ENCODE measurements around the gene ZNF318. TPM values are rescaled to one million over a fixed set of nuclear protein-coding genes. Genes with fewer than 3 reads are reported as not detected.
"Not testable (repeated sequence)": the region's sequence is repeated elsewhere in the genome, so short reads cannot be mapped to it uniquely, and the experiment has no call there.

The ZNF318 gene, protein sequence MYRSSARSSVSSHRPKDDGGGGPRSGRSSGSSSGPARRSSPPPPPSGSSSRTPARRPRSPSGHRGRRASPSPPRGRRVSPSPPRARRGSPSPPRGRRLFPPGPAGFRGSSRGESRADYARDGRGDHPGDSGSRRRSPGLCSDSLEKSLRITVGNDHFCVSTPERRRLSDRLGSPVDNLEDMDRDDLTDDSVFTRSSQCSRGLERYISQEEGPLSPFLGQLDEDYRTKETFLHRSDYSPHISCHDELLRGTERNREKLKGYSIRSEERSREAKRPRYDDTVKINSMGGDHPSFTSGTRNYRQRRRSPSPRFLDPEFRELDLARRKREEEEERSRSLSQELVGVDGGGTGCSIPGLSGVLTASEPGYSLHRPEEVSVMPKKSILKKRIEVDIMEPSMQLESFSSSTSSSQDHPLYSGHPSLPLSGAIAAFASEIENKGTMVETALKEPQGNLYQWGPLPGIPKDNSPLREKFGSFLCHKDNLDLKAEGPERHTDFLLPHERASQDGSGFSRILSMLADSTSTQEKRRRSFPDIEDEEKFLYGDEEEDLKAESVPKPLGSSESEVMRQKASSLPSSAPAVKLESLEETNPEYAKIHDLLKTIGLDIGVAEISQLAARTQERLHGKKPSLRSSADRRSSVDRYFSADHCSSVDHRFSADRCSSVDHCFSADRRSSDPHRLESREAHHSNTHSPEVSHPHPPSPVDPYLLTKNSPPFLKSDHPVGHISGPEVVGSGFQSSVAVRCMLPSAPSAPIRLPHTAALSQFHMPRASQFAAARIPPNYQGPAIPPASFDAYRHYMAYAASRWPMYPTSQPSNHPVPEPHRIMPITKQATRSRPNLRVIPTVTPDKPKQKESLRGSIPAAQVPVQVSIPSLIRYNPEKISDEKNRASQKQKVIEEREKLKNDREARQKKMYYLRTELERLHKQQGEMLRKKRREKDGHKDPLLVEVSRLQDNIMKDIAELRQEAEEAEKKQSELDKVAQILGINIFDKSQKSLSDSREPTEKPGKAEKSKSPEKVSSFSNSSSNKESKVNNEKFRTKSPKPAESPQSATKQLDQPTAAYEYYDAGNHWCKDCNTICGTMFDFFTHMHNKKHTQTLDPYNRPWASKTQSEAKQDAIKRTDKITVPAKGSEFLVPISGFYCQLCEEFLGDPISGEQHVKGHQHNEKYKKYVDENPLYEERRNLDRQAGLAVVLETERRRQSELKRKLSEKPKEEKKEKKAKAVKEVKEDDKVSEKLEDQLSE (N-terminal part only)
- polyA plus RNA-seq (2013, experiment 1 of 4): 22.9 TPM
- polyA plus RNA-seq (2013, experiment 2 of 4): 21.5 TPM
- 18.8 TPM for polyA plus RNA-seq (2013, experiment 3 of 4)
- polyA plus RNA-seq (2013, experiment 4 of 4): 18.8 TPM

DNA sequence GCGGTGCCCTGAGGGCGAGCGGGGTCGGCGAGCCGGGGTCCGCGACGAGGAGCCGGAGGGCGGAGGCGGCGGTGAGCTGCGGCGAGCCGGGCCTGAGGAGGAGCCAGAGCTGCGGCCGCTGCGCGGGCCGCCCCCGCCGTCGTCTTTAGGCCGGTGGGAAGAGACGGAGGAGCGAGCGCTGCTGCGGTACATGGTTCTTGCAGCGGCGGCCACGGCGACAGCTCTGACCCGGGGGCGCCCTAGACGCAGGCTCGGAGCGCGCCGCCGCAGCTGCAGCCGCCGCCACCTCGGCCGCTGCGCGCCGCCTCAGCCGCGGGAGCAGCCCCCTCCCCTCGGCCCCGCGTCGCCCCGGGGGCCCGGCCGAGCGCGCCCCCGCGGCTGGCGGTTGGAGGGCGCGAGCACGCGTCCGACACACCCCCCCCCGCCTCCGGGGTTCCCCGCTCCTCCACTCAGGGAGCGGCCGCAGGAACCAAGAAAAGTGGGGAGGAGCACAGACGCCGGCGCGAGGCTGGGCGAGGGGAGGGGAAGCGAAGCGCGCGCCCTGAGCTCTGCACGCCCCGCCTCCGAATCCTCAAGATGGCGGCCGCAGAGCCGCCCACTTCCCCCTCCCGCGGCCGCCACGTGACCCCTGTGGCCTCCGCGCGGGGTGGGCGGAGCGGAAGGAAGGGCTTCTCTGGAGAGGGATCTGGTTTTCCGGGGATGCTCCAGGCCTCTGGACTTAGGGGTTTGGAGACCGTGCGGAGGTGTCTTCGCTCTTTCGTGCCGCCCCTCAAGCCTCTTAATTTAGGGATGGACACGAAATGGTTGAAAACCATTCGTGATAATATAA, at the start of gene ZNF318:
Gene ZNF318 (minus strand): TSS at position 474 of the 829 bp plus-strand sequence. CDS start 282 bp downstream, at position 192.
- peaks cover 7% of the 10 kb centered on the region for H3K4me1 ChIP-seq (ENCODE audit: control insufficient read depth, insufficient read depth, low read length)
- WGBS, 2 experiments: 1% methylated on average over 89 to 104 of the region's 104 CpGs
- H3K4me3 ChIP-seq (ENCODE audit: insufficient read depth, low read depth, low read length): peak within 1 kb of the TSS; percentile 79
- no peaks in the 10 kb centered on the region for H3K9me3 ChIP-seq (ENCODE audit: control insufficient read depth, low read length)
- H3K27me3 ChIP-seq (ENCODE audit: control insufficient read depth, insufficient read depth, low read length, poor library complexity, severe bottlenecking): no peaks in the 10 kb centered on the region
- peak within 1 kb of the TSS; percentile 77 for H3K27ac ChIP-seq (ENCODE audit: insufficient read depth, low read depth, low read length, poor library complexity, severe bottlenecking)
- H3K36me3 ChIP-seq (ENCODE audit: control insufficient read depth, insufficient read depth, low read length): peaks cover 11% of the 10 kb centered on the region

GRCh38 chr6:43416935-43417334, 47.5 kb upstream of the ZNF318 start:
- no peaks in the 10 kb centered on the region for H3K4me1 ChIP-seq (ENCODE audit: control insufficient read depth, insufficient read depth, low read length)
- H3K9me3 ChIP-seq (ENCODE audit: control insufficient read depth, low read length): no peaks in the 10 kb centered on the region
- no peak overlapping the region for H3K4me3 ChIP-seq (ENCODE audit: insufficient read depth, low read depth, low read length)
- H3K36me3 ChIP-seq (ENCODE audit: control insufficient read depth, insufficient read depth, low read length): no peaks in the 10 kb centered on the region
- H3K27ac ChIP-seq (ENCODE audit: insufficient read depth, low read depth, low read length, poor library complexity, severe bottlenecking): no peak overlapping the region
- H3K27me3 ChIP-seq (ENCODE audit: control insufficient read depth, insufficient read depth, low read length, poor library complexity, severe bottlenecking): peaks cover 5% of the 10 kb centered on the region
- 82 to 89% methylated on average over 4 of the region's 4 CpGs for WGBS, 2 experiments

DNA sequence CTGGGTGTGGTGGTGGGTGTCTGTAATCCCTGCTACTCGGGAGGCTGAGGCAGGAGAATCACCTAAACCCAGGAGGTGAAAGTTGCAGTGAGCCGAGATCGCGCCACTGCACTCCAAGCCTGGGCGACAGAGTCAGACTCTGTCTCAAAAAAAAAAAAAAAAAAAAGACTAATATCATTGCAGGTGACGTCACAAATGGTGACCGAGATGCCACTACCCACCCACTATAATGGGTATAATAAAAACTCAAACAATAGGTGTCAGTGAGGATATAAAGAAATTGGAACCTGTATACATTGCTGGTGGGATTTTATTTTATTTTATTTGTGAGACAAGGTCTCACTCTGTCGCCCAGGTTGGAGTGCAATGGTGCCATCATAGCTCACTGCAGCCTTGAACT, 45.8 kb upstream of the ZNF318 start:
- H3K4me3 ChIP-seq (ENCODE audit: insufficient read depth, low read depth, low read length); H3K27me3 ChIP-seq (ENCODE audit: control insufficient read depth, insufficient read depth, low read length, poor library complexity, severe bottlenecking); H3K36me3 ChIP-seq (ENCODE audit: control insufficient read depth, insufficient read depth, low read length); H3K27ac ChIP-seq (ENCODE audit: insufficient read depth, low read depth, low read length, poor library complexity, severe bottlenecking); H3K9me3 ChIP-seq (ENCODE audit: control insufficient read depth, low read length); H3K4me1 ChIP-seq (ENCODE audit: control insufficient read depth, insufficient read depth, low read length): not testable (repeated sequence)
- WGBS, 2 experiments: 87 to 89% methylated on average over 6 of the region's 8 CpGs

DNA sequence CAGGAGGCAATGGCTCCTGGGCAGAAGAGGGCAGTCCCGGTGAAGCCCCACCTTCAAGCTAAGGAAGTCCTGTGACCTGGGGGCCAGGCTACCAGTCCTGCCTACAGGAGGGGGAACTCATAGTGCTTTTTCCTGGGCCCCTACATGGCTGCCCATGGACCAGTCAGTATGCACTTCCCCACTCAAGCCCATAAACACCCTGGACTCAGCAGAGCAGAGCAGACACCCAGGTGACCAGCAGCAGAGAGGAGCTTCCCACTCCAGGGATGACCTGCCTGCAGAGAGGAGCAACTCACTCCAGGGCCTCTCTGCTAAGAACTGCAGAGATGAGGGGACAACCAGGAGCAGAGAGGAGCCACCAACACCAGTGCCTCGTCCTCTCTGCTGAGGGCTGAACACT, 43.6 kb upstream of the ZNF318 start:
- 93 to 94% methylated on average over 2 of the region's 2 CpGs for WGBS, 2 experiments
- H3K27me3 ChIP-seq (ENCODE audit: control insufficient read depth, insufficient read depth, low read length, poor library complexity, severe bottlenecking): peaks cover 5% of the 10 kb centered on the region
- H3K4me3 ChIP-seq (ENCODE audit: insufficient read depth, low read depth, low read length): no peak overlapping the region
- H3K27ac ChIP-seq (ENCODE audit: insufficient read depth, low read depth, low read length, poor library complexity, severe bottlenecking): no peak overlapping the region
- no peaks in the 10 kb centered on the region for H3K36me3 ChIP-seq (ENCODE audit: control insufficient read depth, insufficient read depth, low read length)
- H3K4me1 ChIP-seq (ENCODE audit: control insufficient read depth, insufficient read depth, low read length): no peaks in the 10 kb centered on the region
- H3K9me3 ChIP-seq (ENCODE audit: control insufficient read depth, low read length): no peaks in the 10 kb centered on the region

DNA sequence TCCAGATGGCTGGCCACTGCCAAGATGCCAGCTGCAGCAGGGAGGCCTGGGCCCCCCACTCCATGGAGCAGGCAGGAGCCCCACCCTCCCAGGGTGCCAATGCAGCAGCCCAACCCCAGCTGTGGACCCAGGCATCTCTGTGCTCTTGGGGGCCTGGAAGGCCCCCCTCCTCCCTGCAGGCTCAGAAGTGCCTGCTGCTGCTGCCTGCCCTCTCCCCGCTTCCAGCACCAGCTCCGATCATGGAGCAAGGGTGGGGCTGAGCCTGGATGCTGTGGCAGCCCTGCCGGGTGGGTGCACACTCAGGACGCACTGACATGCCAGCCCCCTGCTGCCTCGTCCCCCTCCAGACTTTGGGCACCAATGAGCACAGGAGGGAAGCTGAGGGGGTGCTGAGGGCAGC, 43.1 kb upstream of the ZNF318 start:
- peaks cover 5% of the 10 kb centered on the region for H3K27me3 ChIP-seq (ENCODE audit: control insufficient read depth, insufficient read depth, low read length, poor library complexity, severe bottlenecking)
- H3K36me3 ChIP-seq (ENCODE audit: control insufficient read depth, insufficient read depth, low read length): no peaks in the 10 kb centered on the region
- no peak overlapping the region for H3K27ac ChIP-seq (ENCODE audit: insufficient read depth, low read depth, low read length, poor library complexity, severe bottlenecking)
- 75 to 81% methylated on average over 5 of the region's 5 CpGs for WGBS, 2 experiments
- no peaks in the 10 kb centered on the region for H3K9me3 ChIP-seq (ENCODE audit: control insufficient read depth, low read length)
- H3K4me3 ChIP-seq (ENCODE audit: insufficient read depth, low read depth, low read length): no peak overlapping the region
- H3K4me1 ChIP-seq (ENCODE audit: control insufficient read depth, insufficient read depth, low read length): no peaks in the 10 kb centered on the region

GRCh38 chr6:43410776-43411175, 41.3 kb upstream of the ZNF318 start:
- not testable (repeated sequence) for H3K27ac ChIP-seq (ENCODE audit: insufficient read depth, low read depth, low read length, poor library complexity, severe bottlenecking); H3K36me3 ChIP-seq (ENCODE audit: control insufficient read depth, insufficient read depth, low read length); H3K9me3 ChIP-seq (ENCODE audit: control insufficient read depth, low read length); H3K27me3 ChIP-seq (ENCODE audit: control insufficient read depth, insufficient read depth, low read length, poor library complexity, severe bottlenecking); H3K4me1 ChIP-seq (ENCODE audit: control insufficient read depth, insufficient read depth, low read length); H3K4me3 ChIP-seq (ENCODE audit: insufficient read depth, low read depth, low read length)
- 80 to 100% methylated on average over 1 of the region's 1 CpG for WGBS, 2 experiments

DNA sequence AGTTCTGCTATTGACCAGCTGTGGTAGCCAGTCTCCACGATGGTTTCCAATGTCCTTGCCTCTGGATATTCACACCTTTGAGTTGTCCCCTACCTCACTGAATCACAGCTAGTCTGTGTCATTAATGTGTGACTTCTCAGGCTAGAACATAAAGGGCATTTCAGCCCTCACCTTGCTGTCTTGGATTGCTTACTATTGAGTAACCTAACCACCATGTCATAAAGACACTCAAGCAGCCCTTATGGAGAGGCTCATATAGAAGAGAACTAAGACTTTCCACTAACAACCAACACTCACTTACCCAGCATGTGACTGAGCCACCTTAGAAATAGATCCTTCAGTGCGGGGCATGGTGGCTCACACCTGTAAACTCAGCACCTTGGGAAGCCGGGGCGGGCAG, 38.8 kb upstream of the ZNF318 start:
- Histone ChIP-seq H3K27ac (ENCODE audit: insufficient read depth, low read depth, low read length, poor library complexity, severe bottlenecking) (no peak overlapping the region), H3K4me1 (ENCODE audit: control insufficient read depth, insufficient read depth, low read length) (no peaks in the 10 kb centered on the region), H3K9me3 (ENCODE audit: control insufficient read depth, low read length) (no peaks in the 10 kb centered on the region), H3K27me3 (ENCODE audit: control insufficient read depth, insufficient read depth, low read length, poor library complexity, severe bottlenecking) (no peaks in the 10 kb centered on the region), H3K36me3 (ENCODE audit: control insufficient read depth, insufficient read depth, low read length) (no peaks in the 10 kb centered on the region), H3K4me3 (ENCODE audit: insufficient read depth, low read depth, low read length) (no peak overlapping the region)
- WGBS, 2 experiments: 85 to 92% methylated on average over 4 of the region's 4 CpGs

DNA sequence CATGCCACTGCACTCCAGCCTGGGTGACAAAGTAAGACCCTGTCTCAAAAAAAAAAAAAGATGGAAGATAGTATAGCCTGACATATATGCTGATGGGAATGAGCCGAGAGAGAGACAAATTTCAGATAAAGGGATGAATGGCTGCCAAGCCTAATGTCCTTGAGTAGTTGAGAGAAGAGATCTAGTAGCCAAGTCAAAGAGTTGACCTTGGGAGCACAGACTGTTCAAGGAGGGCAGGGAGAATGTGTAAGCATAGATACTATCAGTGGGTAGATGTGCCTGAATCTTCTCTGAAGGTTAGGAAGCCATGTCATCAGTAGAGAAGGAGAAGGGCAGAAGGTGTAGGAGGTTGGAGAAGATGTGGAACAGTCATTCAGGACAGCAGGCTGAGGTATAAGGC, 37.8 kb upstream of the ZNF318 start:
- Histone ChIP-seq H3K27ac (ENCODE audit: insufficient read depth, low read depth, low read length, poor library complexity, severe bottlenecking) (no peak overlapping the region), H3K27me3 (ENCODE audit: control insufficient read depth, insufficient read depth, low read length, poor library complexity, severe bottlenecking) (no peaks in the 10 kb centered on the region), H3K9me3 (ENCODE audit: control insufficient read depth, low read length) (no peaks in the 10 kb centered on the region), H3K4me1 (ENCODE audit: control insufficient read depth, insufficient read depth, low read length) (no peaks in the 10 kb centered on the region), H3K36me3 (ENCODE audit: control insufficient read depth, insufficient read depth, low read length) (no peaks in the 10 kb centered on the region), H3K4me3 (ENCODE audit: insufficient read depth, low read depth, low read length) (no peak overlapping the region)
- whole genome bisulfite sequencing, 2 experiments: 89 to 99% methylated on average over 1 of the region's 1 CpG

- H3K4me1 ChIP-seq (ENCODE audit: control insufficient read depth, insufficient read depth, low read length): no peaks in the 10 kb centered on the region
- no peak overlapping the region for H3K27ac ChIP-seq (ENCODE audit: insufficient read depth, low read depth, low read length, poor library complexity, severe bottlenecking)
- WGBS, 2 experiments: 68 to 75% methylated on average over 3 of the region's 3 CpGs
- H3K9me3 ChIP-seq (ENCODE audit: control insufficient read depth, low read length): no peaks in the 10 kb centered on the region
- no peaks in the 10 kb centered on the region for H3K36me3 ChIP-seq (ENCODE audit: control insufficient read depth, insufficient read depth, low read length)
- H3K4me3 ChIP-seq (ENCODE audit: insufficient read depth, low read depth, low read length): no peak overlapping the region
- H3K27me3 ChIP-seq (ENCODE audit: control insufficient read depth, insufficient read depth, low read length, poor library complexity, severe bottlenecking): no peaks in the 10 kb centered on the region
These were observed 35.9 kb upstream of the ZNF318 start for GRCh38 chr6:43405354-43405753.

All from ectodermal cell (in vitro differentiated cells).